Activated CD8-positive, alpha-beta T cell treated with anti-CD3 and anti-CD28 coated beads for 36 hours (primary cell): Measurements from ENCODE around the gene SPINK1. TPM values are rescaled to one million over a fixed set of nuclear protein-coding genes. Genes with fewer than 3 reads are reported as not detected.

ENCODE experiments used
- ATAC-seq: fragments of 200-7000 bp; cut with Tn5 transposase; one replicate; pipeline ENCODE4 v1.10.0; 2021; ENCODE audit warnings: mild to moderate bottlenecking, moderate library complexity
- CTCF ChIA-PET: fragments of 350-600 bp; sonication (Branson Sonifier 250); formaldehyde crosslinking; loops from one replicate; lab custom pipeline; 2021; ENCODE audit warnings: antibody characterized with exemption; lab: Charles Lee
- POLR2A ChIA-PET: fragments of 350-600 bp; sonication (Branson Sonifier 250); formaldehyde crosslinking; loops from one replicate; lab custom pipeline; 2021; ENCODE audit warnings: antibody characterized with exemption; lab: Charles Lee
- DNase-seq: peaks from one replicate; pipeline ENCODE4 v3.0.0-alpha.2; 2020
- H3K27ac Mint-ChIP-seq: one replicate; pipeline ENCODE4 v1.8.0; 2021; ENCODE audit warnings: mild to moderate bottlenecking, mixed read lengths
- H3K27me3 Mint-ChIP-seq: one replicate; pipeline ENCODE4 v1.8.0; 2021; ENCODE audit warnings: mixed read lengths
- H3K36me3 Mint-ChIP-seq: one replicate; pipeline ENCODE4 v1.8.0; 2021; ENCODE audit warnings: low read depth, mixed read lengths
- H3K4me1 Mint-ChIP-seq: one replicate; pipeline ENCODE4 v1.8.0; 2021; ENCODE audit warnings: low read depth, mixed read lengths
- H3K4me3 Mint-ChIP-seq: one replicate; pipeline ENCODE4 v1.8.0; 2021; ENCODE audit warnings: mild to moderate bottlenecking, moderate library complexity, mixed read lengths
- H3K9me3 Mint-ChIP-seq: one replicate; pipeline ENCODE4 v1.8.0; 2021; ENCODE audit warnings: mixed read lengths
- intact Hi-C: fragments of 100-400 bp; cut with micrococcal nuclease; formaldehyde crosslinking; loops from one replicate; pipeline ENCODE4 v1.10.0; 2022
- total RNA-seq, 2 experiments: library from RNA; stranded (reverse); gene quantifications; one replicate each; pipeline ENCODE4 v1.2.3, GENCODE V29; 2021
- TF ChIP-seq, protein P1 (sequence below): fragments of 200-600 bp; IDR thresholded peaks from one replicate; pipeline ENCODE4 v1.8.0; 2022; ENCODE audit warnings: antibody characterized with exemption, mild to moderate bottlenecking

SPINK1 gene
- total RNA-seq, 2 experiments from 2014 or later, result not detected

DNA sequence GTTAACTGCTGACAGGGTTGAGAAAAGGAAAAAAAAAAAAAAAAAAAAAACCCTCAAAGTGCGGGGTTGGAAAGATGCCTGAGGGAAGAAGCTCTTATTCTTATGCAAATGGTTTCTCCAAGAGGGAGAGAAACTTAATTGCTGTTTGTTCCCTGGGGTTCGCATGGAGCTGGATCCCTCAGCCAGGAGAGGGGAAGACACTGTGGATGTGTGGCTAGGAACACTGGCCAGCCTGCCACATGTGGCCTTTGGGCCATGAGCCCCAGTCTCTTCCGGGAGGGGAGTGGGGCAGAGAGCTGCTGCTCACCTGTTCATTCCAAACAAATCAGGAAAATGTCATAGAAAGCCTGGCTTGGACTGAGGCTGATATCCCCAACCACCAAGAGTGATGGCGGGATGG lies 37.6 kb upstream of the SPINK1 start:
- DNase-seq (no peak), ATAC-seq (no peak)
- Mint-ChIP-seq H3K27me3 (peaks cover 2% of the 10 kb centered on the region), H3K4me1 (no peaks in the 10 kb centered on the region), H3K4me3 (no peak overlapping the region), H3K27ac (no peak overlapping the region), H3K36me3 (no peaks in the 10 kb centered on the region), H3K9me3 (no peaks in the 10 kb centered on the region)
- CTCF ChIA-PET, result no interaction called here
- TF ChIP-seq, protein P1, sequence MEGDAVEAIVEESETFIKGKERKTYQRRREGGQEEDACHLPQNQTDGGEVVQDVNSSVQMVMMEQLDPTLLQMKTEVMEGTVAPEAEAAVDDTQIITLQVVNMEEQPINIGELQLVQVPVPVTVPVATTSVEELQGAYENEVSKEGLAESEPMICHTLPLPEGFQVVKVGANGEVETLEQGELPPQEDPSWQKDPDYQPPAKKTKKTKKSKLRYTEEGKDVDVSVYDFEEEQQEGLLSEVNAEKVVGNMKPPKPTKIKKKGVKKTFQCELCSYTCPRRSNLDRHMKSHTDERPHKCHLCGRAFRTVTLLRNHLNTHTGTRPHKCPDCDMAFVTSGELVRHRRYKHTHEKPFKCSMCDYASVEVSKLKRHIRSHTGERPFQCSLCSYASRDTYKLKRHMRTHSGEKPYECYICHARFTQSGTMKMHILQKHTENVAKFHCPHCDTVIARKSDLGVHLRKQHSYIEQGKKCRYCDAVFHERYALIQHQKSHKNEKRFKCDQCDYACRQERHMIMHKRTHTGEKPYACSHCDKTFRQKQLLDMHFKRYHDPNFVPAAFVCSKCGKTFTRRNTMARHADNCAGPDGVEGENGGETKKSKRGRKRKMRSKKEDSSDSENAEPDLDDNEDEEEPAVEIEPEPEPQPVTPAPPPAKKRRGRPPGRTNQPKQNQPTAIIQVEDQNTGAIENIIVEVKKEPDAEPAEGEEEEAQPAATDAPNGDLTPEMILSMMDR, result no peak
- intact Hi-C loops, result no loop called here
- POLR2A ChIA-PET, result no interaction called here

DNA sequence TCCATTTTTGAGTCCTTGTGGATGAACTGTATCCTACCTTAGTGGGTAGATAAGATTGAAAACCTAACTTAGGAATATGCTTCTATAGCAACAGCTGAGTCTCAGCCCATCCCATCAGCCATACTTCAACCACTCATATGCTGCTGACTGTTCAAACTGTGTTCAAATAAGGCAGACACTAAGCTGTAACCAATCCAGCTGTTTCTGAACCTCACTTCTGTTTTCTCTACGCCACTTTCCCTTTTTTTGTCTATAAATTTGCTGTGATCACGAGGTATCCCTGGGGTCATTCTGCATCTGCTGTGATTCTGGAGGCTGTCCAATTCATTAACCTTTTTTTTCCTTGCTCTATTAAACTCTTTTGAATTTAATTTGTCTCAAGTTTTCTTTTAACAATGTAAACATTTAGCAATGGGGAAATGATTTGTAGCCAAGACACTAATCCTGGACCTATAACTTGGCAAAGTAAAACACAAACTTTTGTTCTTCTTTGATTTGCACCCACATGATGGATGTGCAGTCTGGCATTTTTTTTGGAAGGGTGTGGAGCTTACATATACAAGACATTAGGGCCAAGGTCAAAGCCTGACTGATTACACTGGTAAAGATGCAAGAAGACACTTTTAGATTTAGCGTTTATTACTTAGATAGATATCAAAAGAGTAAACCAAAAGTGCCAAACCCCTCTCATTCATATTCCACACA lies 32.1 kb upstream of the SPINK1 start:
- peaks cover 2% of the 10 kb centered on the region for H3K27me3 Mint-ChIP-seq
- no peaks in the 10 kb centered on the region for H3K36me3 Mint-ChIP-seq
- no peaks in the 10 kb centered on the region for H3K9me3 Mint-ChIP-seq
- ATAC-seq (no peak), DNase-seq (no peak)
- no peak overlapping the region for H3K27ac Mint-ChIP-seq
- no peaks in the 10 kb centered on the region for H3K4me1 Mint-ChIP-seq
- ChIA-PET CTCF (no interaction called here), POLR2A (no interaction called here)
- no peak overlapping the region for H3K4me3 Mint-ChIP-seq
- TF ChIP-seq, protein P1, result no peak
- intact Hi-C loops, result no loop called here

DNA sequence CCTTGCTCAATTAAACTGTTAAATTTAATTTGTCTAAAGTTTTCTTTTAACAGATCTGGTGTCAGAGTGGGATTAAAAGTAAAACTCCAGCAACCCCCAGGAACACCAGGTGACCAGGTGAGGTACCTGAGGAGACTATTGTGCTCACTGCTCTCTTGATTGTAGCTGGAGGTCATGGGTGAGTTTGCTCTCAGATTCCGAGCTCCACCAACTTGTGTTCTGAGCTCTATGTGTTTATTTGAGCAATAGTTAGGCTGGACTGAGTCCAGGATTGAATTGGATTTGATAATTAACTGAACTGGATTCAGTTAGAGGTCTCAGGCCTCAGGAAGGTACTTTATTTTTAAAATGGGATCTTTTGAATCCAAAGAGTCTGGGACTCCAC lies 29.2 kb upstream of the SPINK1 start:
- no peak for DNase-seq
- POLR2A ChIA-PET, result no interaction called here
- no peaks in the 10 kb centered on the region for H3K9me3 Mint-ChIP-seq
- H3K27ac Mint-ChIP-seq, result no peak overlapping the region
- H3K4me1 Mint-ChIP-seq, result peaks cover 3% of the 10 kb centered on the region
- intact Hi-C loops, result no loop called here
- ATAC-seq, result no peak
- CTCF ChIA-PET, result interaction anchor here (0.7 to 1.2 kb wide), 2 partner anchors 10 to 234 kb away, joined by 3 read pairs; no protein-coding TSS in a partner anchor
- TF ChIP-seq, protein P1, result no peak
- peaks cover 5% of the 10 kb centered on the region for H3K27me3 Mint-ChIP-seq
- H3K4me3 Mint-ChIP-seq, result no peak overlapping the region
- H3K36me3 Mint-ChIP-seq, result no peaks in the 10 kb centered on the region

DNA sequence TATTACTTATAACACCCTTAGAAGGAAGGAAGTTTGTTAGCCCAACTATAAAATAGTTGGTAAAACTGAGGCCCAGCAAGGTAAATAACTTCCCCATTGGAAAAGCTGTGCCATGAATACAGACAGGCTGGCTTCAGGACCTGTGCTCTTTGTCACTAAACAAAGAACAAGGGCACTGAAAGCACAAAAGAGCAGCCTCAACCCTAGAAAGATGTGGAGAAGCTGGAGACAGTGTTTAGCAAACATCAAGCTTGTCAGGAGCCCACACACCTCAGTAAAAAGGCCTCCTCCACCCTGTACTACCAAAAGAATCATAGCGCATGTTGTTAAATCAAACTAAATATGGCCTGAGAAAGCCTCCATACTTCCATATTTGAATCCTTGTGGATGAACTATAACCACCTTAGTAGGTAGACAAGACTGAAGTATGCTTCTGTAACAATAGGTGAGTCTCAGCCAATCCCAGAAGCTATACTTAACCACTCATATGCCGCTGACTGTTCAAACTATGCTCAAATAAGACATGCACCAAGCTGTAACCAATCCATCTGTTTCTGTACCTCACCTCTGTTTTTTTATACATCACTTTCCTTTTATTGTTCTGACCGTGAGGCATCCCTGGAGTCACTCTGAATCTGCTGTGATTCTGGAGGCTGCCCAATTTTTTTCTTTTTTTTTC lies 28.6 kb upstream of the SPINK1 start:
- Mint-ChIP-seq H3K4me3 (no peak overlapping the region), H3K36me3 (no peaks in the 10 kb centered on the region), H3K27me3 (peaks cover 5% of the 10 kb centered on the region), H3K9me3 (no peaks in the 10 kb centered on the region), H3K27ac (no peak overlapping the region), H3K4me1 (peaks cover 3% of the 10 kb centered on the region)
- TF ChIP-seq, protein P1, result no peak
- ATAC-seq (no peak), DNase-seq (no peak)
- intact Hi-C loops, result no loop called here
- CTCF ChIA-PET, result interaction anchor here (0.7 to 1.2 kb wide), 3 partner anchors 9 to 234 kb away, joined by 3 to 5 read pairs (median 3); no protein-coding TSS in a partner anchor
- POLR2A ChIA-PET, result no interaction called here

DNA sequence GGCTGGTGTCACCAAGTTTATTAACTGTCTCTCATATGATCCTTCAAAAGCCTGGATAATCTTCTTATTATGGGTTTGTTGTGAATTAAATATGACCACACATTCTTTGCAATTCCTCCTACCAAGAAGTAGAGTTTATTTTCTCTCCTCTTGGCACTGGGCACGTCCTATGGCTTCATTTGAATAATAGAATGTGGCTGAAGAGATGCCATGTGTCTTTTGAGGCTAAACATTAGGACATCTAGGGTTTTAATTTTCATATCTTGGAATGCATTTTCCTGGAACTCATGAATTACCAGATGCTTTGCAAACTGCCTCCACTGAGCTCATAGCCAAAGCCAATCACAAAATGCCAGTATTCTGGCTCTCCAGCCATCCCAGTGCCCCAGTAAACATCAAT lies 27.1 kb upstream of the SPINK1 start:
- ChIA-PET POLR2A (no interaction called here), CTCF (interaction anchor here (0.9 to 2.3 kb wide), 14 partner anchors 13 to 872 kb away, joined by 3 to 10 read pairs (median 4); partner anchors contain the start of genes FBXO38 and SPINK1)
- no peaks in the 10 kb centered on the region for H3K36me3 Mint-ChIP-seq
- TF ChIP-seq, protein P1, result no peak
- no peaks in the 10 kb centered on the region for H3K9me3 Mint-ChIP-seq
- intact Hi-C loops, result no loop called here
- H3K4me1 Mint-ChIP-seq, result peaks cover 3% of the 10 kb centered on the region
- ATAC-seq, result no peak
- H3K4me3 Mint-ChIP-seq, result no peak overlapping the region
- no peak overlapping the region for H3K27ac Mint-ChIP-seq
- peaks cover 4% of the 10 kb centered on the region for H3K27me3 Mint-ChIP-seq
- no peak for DNase-seq
